Epithelial cell of prostate (primary cell): ENCODE data around the gene SNHG17.
A peak's percentile ranks its signal among the peaks of the same experiment; 100 is the strongest.
"Not testable (repeated sequence)": the region's sequence is repeated elsewhere in the genome, so short reads cannot be mapped to it uniquely, and the experiment has no call there.

Experiments
- DNase-seq: peaks from one replicate; pipeline ENCODE4 v3.0.0-alpha.2; 2011; ENCODE audit warnings: low read depth, low spot score
- H3K27ac ChIP-seq: fragments of 450-650 bp; 2 replicates; pipeline ENCODE4 v1.5.1; 2017; ENCODE audit warnings: mild to moderate bottlenecking

The SNHG17 gene

DNA sequence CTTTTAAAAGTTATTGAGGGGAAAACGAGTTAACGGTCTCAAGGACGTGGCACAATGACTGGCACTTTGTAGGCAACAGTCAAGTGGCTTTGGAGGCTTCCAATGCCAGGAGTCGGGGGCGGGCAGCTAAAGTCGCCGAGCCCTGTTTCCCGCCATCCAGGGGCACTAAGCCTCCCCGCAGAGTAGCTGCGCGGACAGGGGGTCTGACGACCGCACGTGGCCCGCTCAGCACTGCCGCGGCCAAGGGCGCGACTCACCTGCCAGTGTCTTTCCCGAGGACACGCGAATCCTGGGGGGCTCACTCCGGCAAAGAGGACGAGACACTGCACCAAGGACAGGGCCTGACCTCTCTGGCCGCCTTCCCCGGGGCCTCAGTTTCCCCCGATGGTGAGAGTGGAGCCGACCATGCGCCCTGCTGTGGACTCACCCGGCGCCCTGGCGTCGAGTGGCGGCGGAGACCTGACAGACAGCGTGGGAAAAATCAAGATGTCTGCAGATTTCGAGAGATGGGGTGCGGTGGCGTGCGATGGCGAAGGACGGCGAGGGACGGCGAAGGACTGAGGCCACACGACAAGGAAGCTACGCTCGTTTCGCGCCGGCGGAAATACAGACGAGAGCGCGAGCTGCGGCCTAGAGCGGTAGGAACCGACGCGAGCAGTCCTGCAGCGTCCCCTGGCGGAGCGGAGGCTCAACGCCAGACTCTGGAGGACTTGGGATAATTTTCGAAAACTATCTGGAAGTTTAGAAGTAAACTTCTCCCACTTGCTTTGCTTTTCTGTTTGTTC, at the start of gene SNHG17:
Gene SNHG17 (minus strand): TSS at position 559 of the 785 bp plus-strand sequence.
- peak within 1 kb of the TSS; percentile 67 for H3K27ac ChIP-seq
- peak; percentile 88 for DNase-seq

DNA sequence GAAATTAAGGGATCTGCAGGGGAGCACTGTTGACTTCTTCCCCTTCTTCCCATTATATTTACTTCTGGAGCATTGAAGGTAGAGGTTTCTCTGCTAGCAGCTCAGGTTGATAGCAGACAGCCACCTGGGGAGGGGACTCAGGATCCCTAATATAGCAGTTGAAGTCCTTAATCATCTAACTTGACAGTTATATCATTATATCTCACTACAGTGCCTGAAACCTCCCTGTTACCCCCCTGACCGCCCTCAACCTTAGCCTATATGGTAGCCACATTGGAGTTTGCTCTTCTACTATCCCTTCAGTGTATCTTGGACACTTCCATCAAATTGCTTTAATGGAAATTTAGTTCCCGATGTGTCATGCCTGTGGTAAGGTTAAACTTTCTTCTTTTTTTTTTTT, 44.5 kb upstream of the SNHG17 start:
- no peak overlapping the region for H3K27ac ChIP-seq

GRCh38 chr20:38477747-38478146, 42.6 kb upstream of the SNHG17 start:
- no peak overlapping the region for H3K27ac ChIP-seq
- DNase-seq, result no peak

More for the DNA sequence above, 44.5 kb upstream of the SNHG17 start:
- no peak for DNase-seq

DNA sequence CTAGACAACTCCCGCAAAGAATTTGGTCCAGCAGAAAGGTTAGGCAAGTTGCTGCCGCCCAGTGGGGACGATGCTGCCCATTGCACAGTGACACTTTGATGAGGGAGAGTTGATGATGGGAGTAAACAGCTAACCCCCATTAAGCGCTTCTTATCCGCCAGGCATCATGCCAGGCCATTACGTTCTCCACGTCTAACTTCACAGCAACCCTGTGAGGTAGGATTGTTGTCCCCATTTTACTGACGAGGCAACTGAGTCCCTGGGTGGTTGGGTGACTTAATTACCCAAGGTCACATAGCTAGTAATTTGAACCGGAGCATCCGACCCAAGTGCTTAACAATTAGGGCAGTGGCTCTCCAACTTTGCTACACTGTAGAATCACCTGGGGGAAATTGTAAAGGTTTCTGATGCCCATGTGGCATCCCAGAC, 38.3 kb upstream of the SNHG17 start:
- H3K27ac ChIP-seq, result peak overlapping the region; percentile 82

DNA sequence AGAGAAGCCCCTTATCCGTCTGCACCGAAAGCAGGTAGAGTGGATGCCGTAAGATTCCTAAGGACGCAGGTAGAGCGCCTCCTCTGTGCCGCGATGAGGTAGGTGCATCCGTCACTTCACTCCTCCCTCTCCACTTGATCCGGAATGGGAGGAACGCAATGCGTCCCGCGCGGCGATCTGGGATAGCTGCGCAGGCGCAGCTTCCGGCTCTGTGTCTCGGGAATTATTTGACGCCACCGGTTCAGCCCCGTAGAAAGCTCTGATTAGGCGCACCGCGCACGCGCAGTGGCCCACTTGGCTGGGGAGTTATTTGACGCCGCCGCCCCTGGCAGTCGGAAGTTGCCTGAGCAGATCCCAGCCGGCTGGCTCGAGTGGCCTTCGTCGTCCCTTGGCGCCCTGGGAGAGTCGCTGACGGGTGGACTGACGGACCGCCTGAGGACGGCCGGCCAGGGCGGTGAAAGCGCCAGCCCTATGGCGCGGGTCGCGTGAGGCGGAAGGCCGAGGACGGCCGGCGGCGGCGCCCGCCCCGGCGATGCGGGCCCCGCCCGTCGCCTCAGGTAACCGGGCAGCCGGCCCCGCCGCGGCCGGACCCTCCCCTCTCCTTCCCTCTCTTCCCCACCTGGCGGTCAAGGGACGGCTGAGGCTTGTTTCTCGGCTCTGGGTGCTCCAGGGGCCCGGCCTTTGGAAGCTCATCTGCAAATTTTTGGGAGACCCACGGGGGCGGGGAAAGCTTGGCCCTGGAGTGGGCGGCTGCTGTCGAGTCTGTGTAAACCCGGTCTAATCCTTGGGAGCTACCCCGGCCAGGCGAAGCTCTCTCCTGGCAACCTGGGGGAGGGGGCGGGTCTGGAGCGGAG, 37.6 kb upstream of the SNHG17 start, which contains the start of gene RALGAPB:
Gene RALGAPB (plus strand): TSS at position 331 of the 854 bp plus-strand sequence. CDS start 15,590 bp downstream, outside the sequence.
- peak within 1 kb of the TSS; percentile 82 for H3K27ac ChIP-seq
- DNase-seq, result peak; percentile 91

More for the DNA sequence above, 38.3 kb upstream of the SNHG17 start:
- DNase-seq, result no peak

DNA sequence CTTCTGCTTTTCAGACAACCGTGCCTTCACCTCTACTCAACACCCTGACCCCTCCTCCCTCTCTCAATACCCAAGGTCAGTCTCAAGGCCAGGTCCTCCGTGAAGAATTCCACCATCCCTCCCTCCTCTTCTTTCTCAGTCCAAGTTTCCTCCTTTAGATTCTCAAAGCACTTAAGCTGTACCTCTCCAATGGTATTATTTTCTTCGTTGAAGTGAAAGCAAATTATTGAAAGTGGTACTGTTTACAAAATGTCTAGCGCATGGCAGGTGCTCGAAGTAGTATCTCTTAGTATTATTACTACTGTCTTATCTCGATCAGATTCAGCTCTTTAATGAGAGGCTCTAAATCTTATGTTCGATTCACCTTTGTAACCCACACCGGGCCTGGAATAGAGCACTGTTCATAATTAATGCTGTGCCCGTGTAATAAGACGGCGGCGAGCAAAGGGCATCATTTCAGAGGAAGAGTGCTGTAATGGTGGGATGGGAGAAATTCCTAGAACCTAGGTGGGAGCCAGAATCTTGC, 36.9 kb upstream of the SNHG17 start:
- H3K27ac ChIP-seq, result peak overlapping the region; percentile 82
- DNase-seq, result no peak

- H3K27ac ChIP-seq, result peak overlapping the region; percentile 82
These were observed 36.1 kb upstream of the SNHG17 start for GRCh38 chr20:38471245-38471644.

GRCh38 chr20:38466983-38467382, 31.9 kb upstream of the SNHG17 start:
- DNase-seq, result no peak
- H3K27ac ChIP-seq, result no peak overlapping the region

More at GRCh38 chr20:38471245-38471644, 36.1 kb upstream of the SNHG17 start:
- DNase-seq, result no peak

- H3K27ac ChIP-seq, result no peak overlapping the region
- DNase-seq, result no peak
These were observed 31.0 kb upstream of the SNHG17 start for GRCh38 chr20:38466171-38466570.

GRCh38 chr20:38461569-38461968, 26.4 kb upstream of the SNHG17 start:
- not testable (repeated sequence) for DNase-seq, H3K27ac ChIP-seq

GRCh38 chr20:38461167-38461566, 26.0 kb upstream of the SNHG17 start:
- not testable (repeated sequence) for DNase-seq, H3K27ac ChIP-seq

DNA sequence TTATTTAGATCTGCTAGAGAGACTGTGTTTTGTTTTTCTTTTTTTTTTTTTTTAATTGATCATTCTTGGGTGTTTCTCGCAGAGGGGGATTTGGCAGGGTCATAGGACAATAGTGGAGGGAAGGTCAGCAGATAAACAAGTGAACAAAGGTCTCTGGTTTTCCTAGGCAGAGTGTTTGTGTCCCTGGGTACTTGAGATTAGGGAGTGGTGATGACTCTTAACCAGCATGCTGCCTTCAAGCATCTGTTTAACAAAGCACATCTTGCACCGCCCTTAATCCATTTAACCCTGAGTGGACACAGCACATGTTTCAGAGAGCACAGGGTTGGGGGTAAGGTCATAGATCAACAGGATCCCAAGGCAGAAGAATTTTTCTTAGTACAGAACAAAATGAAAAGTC, 25.5 kb upstream of the SNHG17 start:
- DNase-seq, result not testable (repeated sequence)
- H3K27ac ChIP-seq, result peak overlapping the region; percentile 39

DNA sequence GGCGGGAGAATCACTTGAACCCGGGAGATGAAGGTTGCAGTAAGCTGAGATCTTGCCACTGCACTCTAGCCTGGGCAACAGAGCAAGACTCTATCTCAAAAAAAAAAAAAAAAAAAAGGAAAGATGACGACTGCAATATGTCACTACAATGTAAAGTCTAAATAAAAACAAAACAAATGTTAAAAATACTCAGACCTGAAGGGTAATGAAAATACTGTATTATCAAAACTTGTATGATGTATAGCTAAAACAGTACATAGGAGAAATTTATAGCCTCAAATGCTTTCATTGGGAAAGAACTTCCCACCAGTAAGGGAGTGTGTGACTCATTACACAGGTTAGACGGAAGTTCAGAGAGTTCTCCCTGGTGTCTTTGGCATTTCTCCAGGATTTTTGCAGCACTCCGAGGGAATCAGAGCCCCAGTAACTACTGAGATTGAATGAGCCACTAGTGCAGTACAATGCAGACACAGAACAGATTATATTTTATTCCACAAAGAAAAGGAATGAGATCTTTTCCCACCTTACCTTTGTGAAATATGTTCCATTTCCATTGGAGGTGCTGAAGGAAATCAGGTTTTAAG, 25.0 kb upstream of the SNHG17 start:
- peak; percentile 66 for DNase-seq
- H3K27ac ChIP-seq, result peak overlapping the region; percentile 39

DNA sequence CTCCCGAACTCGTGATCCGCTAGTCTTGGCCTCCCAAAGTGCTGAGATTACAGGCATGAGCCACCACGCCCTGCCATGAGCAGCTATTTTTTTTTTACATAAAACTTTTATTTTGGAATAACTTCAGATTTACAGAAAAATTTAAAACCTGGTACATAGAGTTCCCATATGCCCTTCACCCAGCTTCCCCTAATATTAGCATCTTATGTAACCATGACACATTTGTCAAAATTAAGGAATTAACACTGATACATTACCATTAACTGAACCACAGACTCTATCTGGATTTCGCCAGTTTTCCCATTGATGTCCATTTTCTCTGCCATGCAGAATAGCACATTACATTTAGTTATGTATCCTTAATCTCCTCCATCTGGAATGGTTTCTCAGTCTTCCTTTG, 23.2 kb upstream of the SNHG17 start:
- DNase-seq, result no peak
- no peak overlapping the region for H3K27ac ChIP-seq

GRCh38 chr20:38454556-38455473, 19.7 kb upstream of the SNHG17 start:
- H3K27ac ChIP-seq, result peak overlapping the region; percentile 61
- no peak for DNase-seq

DNA sequence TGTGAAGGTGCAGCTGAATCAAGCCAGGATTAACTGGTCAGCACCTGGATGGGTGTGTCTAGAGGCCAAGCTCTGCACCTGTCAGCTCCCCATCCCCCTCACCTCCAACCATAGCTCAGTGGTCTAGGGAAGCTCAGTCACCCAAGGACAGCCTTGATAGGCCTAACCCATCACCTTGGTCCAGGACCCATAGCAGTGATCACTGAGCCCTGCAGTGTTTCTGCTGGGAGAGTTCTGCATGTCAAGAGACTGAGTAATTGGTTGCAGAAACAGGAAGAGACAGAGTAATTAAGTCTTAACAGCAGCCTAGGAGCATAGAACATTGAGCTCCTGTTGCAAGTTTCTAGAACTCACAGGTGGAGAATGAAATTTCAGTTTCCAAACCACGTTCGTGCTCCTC, 18.8 kb upstream of the SNHG17 start:
- DNase-seq, result no peak
- H3K27ac ChIP-seq, result peak overlapping the region; percentile 61

DNA sequence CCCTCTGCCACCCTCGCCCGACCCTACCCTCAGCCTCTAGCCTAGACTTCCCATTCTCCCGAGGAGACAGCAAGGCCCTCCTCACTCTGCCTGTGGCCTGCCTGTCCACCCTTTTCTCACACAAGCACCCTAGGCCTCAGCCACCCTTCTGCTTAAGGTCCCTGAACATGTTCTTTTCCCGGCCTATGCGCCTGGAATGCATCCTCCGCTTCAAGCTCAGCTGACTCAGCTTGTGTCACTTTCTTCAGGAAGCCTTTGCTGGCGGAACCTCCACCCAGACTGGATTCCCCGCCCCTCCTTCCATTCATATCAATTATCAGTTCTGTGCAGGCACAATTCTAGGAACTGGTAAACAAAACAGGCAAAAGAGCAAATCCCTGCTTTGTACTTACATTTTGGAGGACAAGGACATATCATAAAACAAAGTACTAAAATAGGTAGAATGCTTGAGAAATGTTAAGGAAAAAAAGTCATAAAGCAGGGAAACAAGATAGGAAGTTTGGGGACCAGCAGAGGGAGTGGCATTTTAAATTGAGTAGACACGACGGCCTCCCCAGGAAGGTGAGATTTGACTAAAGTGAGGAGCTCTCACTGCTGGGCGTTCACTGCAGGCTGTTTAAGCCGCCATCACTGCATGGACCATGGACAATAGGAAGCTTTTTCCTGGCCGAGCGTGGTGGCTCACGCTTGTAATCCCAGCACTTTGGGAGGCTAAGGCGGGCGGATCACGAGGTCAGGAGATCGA, 17.9 kb upstream of the SNHG17 start:
- peak overlapping the region; percentile 61 for H3K27ac ChIP-seq

GRCh38 chr20:38450412-38450975, 15.4 kb upstream of the SNHG17 start:
- DNase-seq, result no peak
- H3K27ac ChIP-seq, result no peak overlapping the region

More for the DNA sequence above, 17.9 kb upstream of the SNHG17 start:
- DNase-seq, result no peak
